ENCODE data around the gene RASAL2. TPM values are rescaled to one million over a fixed set of nuclear protein-coding genes. Genes with fewer than 3 reads are reported as not detected.

The RASAL2 gene
- total RNA-seq, 1 experiment from 2014 or later = 22.2 TPM

DNA sequence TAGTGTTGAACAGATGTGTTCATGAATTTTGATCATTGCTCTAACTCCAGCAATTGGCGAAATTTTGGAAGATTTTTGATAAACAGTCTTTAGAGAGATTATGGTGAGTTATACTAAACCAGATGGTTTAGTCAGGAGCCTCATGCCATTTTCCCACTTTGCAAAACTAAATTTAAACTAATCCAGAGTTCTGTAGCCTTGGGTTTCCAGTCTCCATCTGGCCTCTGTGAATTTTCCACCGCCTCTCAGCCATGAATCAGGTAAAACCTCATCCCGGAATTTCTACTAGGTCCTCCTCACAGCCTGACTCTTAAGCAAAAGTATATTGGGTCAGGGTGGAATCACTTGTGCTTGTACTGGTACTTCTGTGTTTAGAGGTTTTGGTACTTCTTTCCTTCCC, 358.1 kb downstream of the RASAL2 start:
- Histone ChIP-seq H3K9me3 (ENCODE audit: control insufficient read depth, low read depth, low read length) (no peaks in the 10 kb centered on the region), H2BK15ac (ENCODE audit: low read depth, low read length) (no peak overlapping the region), H3K23me2 (ENCODE audit: insufficient read length, low read depth, low read length, poor library complexity, severe bottlenecking) (no peaks in the 10 kb centered on the region), H2BK12ac (ENCODE audit: insufficient read length, low read depth, low read length) (no peak overlapping the region), H3K79me1 (ENCODE audit: insufficient read depth, low read depth, low read length, poor library complexity, severe bottlenecking) (no peaks in the 10 kb centered on the region), H4K91ac (ENCODE audit: insufficient read length, low read depth, low read length) (no peak overlapping the region), H3K23ac (ENCODE audit: insufficient read length, low read depth, low read length) (no peak overlapping the region), H3K79me2 (ENCODE audit: insufficient read depth, low read length) (no peaks in the 10 kb centered on the region), H3K56ac (ENCODE audit: insufficient read length, low read depth, low read length) (no peak overlapping the region), H4K8ac (replicated peaks; ENCODE audit: insufficient read length, low read depth, low read length) (no peak overlapping the region), H3K4ac (ENCODE audit: low read depth, low read length) (no peak overlapping the region), H2AK5ac (ENCODE audit: insufficient read length, low read length) (no peak overlapping the region), H4K20me1 (ENCODE audit: control insufficient read depth, insufficient read depth, insufficient read length) (no peaks in the 10 kb centered on the region), H3K9ac (ENCODE audit: extremely low read depth, insufficient read length, low read length) (no peak overlapping the region), H2BK5ac (ENCODE audit: insufficient read length, low read length) (no peak overlapping the region), H2BK120ac (ENCODE audit: low read depth, low read length, poor library complexity, severe bottlenecking) (no peak overlapping the region), H4K5ac (ENCODE audit: insufficient read length, low read depth, low read length) (no peak overlapping the region), H3K4me1 (ENCODE audit: insufficient read depth, low read length) (no peaks in the 10 kb centered on the region), H3T11ph (ENCODE audit: low read length) (no peak overlapping the region), H3K4me2 (ENCODE audit: insufficient read depth, insufficient read length, low read length) (no peak overlapping the region), H3K27ac (ENCODE audit: insufficient read length, low read depth, low read length) (no peak overlapping the region), H2BK20ac (ENCODE audit: low read depth, low read length, poor library complexity, severe bottlenecking) (no peak overlapping the region), H2AFZ (ENCODE audit: low read length) (no peak overlapping the region), H3K14ac (ENCODE audit: insufficient read depth, low read length) (no peak overlapping the region), H3K18ac (ENCODE audit: insufficient read length, low read depth, low read length) (no peak overlapping the region), H3K27me3 (ENCODE audit: insufficient read depth, low read length) (no peaks in the 10 kb centered on the region)
- H3K36me3 Mint-ChIP-seq (ENCODE audit: insufficient read depth in 1 of 3, low read depth in 3 of 3) = peaks cover 2 to 21% (median 7%) of the 10 kb centered on the region in 3 experiments; a peak in 3 of 7 replicates
- no peak overlapping the region for H3K4me3 Mint-ChIP-seq
- no peaks in the 10 kb centered on the region for H3K27me3 Mint-ChIP-seq (ENCODE audit: low read depth)
- H3K27ac Mint-ChIP-seq = no peak overlapping the region
- WGBS (ENCODE audit: extremely low coverage, insufficient read length, low lambda C conversion rate) = no CpG with 5 or more reads among the region's 3 CpGs
- TF ChIP-seq, protein P1, sequence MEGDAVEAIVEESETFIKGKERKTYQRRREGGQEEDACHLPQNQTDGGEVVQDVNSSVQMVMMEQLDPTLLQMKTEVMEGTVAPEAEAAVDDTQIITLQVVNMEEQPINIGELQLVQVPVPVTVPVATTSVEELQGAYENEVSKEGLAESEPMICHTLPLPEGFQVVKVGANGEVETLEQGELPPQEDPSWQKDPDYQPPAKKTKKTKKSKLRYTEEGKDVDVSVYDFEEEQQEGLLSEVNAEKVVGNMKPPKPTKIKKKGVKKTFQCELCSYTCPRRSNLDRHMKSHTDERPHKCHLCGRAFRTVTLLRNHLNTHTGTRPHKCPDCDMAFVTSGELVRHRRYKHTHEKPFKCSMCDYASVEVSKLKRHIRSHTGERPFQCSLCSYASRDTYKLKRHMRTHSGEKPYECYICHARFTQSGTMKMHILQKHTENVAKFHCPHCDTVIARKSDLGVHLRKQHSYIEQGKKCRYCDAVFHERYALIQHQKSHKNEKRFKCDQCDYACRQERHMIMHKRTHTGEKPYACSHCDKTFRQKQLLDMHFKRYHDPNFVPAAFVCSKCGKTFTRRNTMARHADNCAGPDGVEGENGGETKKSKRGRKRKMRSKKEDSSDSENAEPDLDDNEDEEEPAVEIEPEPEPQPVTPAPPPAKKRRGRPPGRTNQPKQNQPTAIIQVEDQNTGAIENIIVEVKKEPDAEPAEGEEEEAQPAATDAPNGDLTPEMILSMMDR (conservative IDR thresholded peaks at IDR 0.05) = no peak
- DNase-seq = no peak
- no peaks in the 10 kb centered on the region for H3K9me3 Mint-ChIP-seq
- peaks cover 4 to 5% of the 10 kb centered on the region in 2 experiments; a peak in 3 of 4 replicates for H3K4me1 Mint-ChIP-seq
